Left renal cortex interstitium (tissue), 4 donors: Measurements from ENCODE around the gene DPP10. TPM values are rescaled to one million over a fixed set of nuclear protein-coding genes. Genes with fewer than 3 reads are reported as not detected.

ENCODE experiments used
- DNase-seq, 4 donors: peaks; one replicate each; pipeline ENCODE4 v3.0.0-alpha.2; 2013; ENCODE audit warnings: low read depth in 4 of 4, low spot score in 2 of 4, missing footprints in 1 of 4
- polyA plus RNA-seq, 4 donors: library from polyadenylated mRNA; unstranded; fragments of 120-200 nt; gene quantifications; one replicate each; pipeline ENCODE4 v1.2.1, GENCODE V29; 2013; ENCODE audit not compliant: insufficient read length in 4 of 4

The DPP10 gene
- polyA plus RNA-seq, 4 donors, result 12.0 to 14.9 (median 13.1) TPM

GRCh38 chr2:114579542-114579941, 137.1 kb downstream of the DPP10 start:
- DNase-seq, result peak in 2 of 4 donors; percentile 6 to 7

GRCh38 chr2:114580691-114581090, 138.2 kb downstream of the DPP10 start:
- DNase-seq, result peak in 2 of 4 donors; percentile 0 to 6

GRCh38 chr2:114598329-114598728, 155.9 kb downstream of the DPP10 start:
- no peak for DNase-seq

- no peak for DNase-seq
Observed at GRCh38 chr2:114609203-114609602, 166.8 kb downstream of the DPP10 start.

GRCh38 chr2:114609801-114610200, 167.4 kb downstream of the DPP10 start:
- DNase-seq, result no peak

- DNase-seq, result no peak
Observed at GRCh38 chr2:114610677-114611076, 168.2 kb downstream of the DPP10 start.

- DNase-seq, result no peak
Observed at GRCh38 chr2:114614592-114614991, 172.2 kb downstream of the DPP10 start.

- no peak for DNase-seq
Observed at GRCh38 chr2:114628481-114628880, 186.0 kb downstream of the DPP10 start.

- no peak for DNase-seq
Observed at GRCh38 chr2:114631146-114631545, 188.7 kb downstream of the DPP10 start.

GRCh38 chr2:114642166-114642770, 199.8 kb downstream of the DPP10 start:
- DNase-seq, result no peak

GRCh38 chr2:114642988-114643553, 200.6 kb downstream of the DPP10 start:
- DNase-seq, result no peak

- DNase-seq, result no peak
Observed at GRCh38 chr2:114651933-114652332, 209.5 kb downstream of the DPP10 start.

GRCh38 chr2:114659880-114660279, 217.4 kb downstream of the DPP10 start:
- DNase-seq, result no peak

- peak; percentile 20 to 34 (median 26) for DNase-seq
Observed at GRCh38 chr2:114661971-114662939, 219.8 kb downstream of the DPP10 start.

GRCh38 chr2:114668415-114668814, 226.0 kb downstream of the DPP10 start:
- no peak for DNase-seq

GRCh38 chr2:114683251-114683650, 240.8 kb downstream of the DPP10 start:
- DNase-seq, result no peak

- DNase-seq, result no peak
Observed at GRCh38 chr2:114684403-114684802, 242.0 kb downstream of the DPP10 start.

- no peak for DNase-seq
Observed at GRCh38 chr2:114685102-114685501, 242.7 kb downstream of the DPP10 start.

- no peak for DNase-seq
Observed at GRCh38 chr2:114688241-114688640, 245.8 kb downstream of the DPP10 start.

- DNase-seq, result no peak
Observed at GRCh38 chr2:114698520-114698919, 256.1 kb downstream of the DPP10 start.

- no peak for DNase-seq
Observed at GRCh38 chr2:114699423-114699944, 257.0 kb downstream of the DPP10 start.
